KMS-11 (cell line): ENCODE results near the gene WIZ.

Experiments used
- H2AFZ ChIP-seq: fragments of 200-600 bp; sonication (generic); 2 replicates; pipeline ENCODE4 v1.6.1; 2016; ENCODE audit warnings: antibody characterized with exemption, mixed run types, low read depth
- H3K27ac ChIP-seq: fragments of 200-600 bp; sonication (generic); 2 replicates; pipeline ENCODE4 v1.6.1; 2016; ENCODE audit warnings: mild to moderate bottlenecking, mixed run types
- H3K27me3 ChIP-seq: fragments of 200-600 bp; sonication (generic); 2 replicates; pipeline ENCODE4 v1.6.1; 2017; ENCODE audit warnings: mild to moderate bottlenecking, low read depth, mixed run types, moderate library complexity; ENCODE audit not compliant: insufficient read depth
- H3K36me3 ChIP-seq: fragments of 200-600 bp; sonication (generic); 2 replicates; pipeline ENCODE4 v1.6.1; 2017; ENCODE audit warnings: mild to moderate bottlenecking, mixed run types; ENCODE audit not compliant: insufficient read depth
- H3K4me1 ChIP-seq: fragments of 200-600 bp; sonication (generic); 2 replicates; pipeline ENCODE4 v1.6.1; 2016; ENCODE audit warnings: mild to moderate bottlenecking, low read depth, mixed run types; ENCODE audit not compliant: poor library complexity, severe bottlenecking
- H3K4me2 ChIP-seq: fragments of 200-600 bp; sonication (generic); 2 replicates; pipeline ENCODE4 v1.7.0; 2016; ENCODE audit warnings: mild to moderate bottlenecking, mixed run types
- H3K4me3 ChIP-seq: fragments of 200-600 bp; sonication (generic); IDR thresholded peaks from 2 replicates; pipeline ENCODE4 v1.6.1; 2017; ENCODE audit warnings: low read depth, low read length, mixed read lengths; ENCODE audit not compliant: insufficient read depth
- H3K79me2 ChIP-seq: fragments of 200-600 bp; sonication (generic); 2 replicates; pipeline ENCODE4 v1.6.1; 2016; ENCODE audit warnings: low read depth, mixed run types; ENCODE audit not compliant: insufficient read depth
- H3K9ac ChIP-seq: fragments of 200-600 bp; sonication (generic); 2 replicates; pipeline ENCODE4 v1.6.1; 2016; ENCODE audit warnings: mild to moderate bottlenecking, mixed run types
- H4K20me1 ChIP-seq: fragments of 200-600 bp; sonication (generic); 2 replicates; pipeline ENCODE4 v1.6.1; 2016; ENCODE audit warnings: mild to moderate bottlenecking, mixed run types; ENCODE audit not compliant: insufficient read depth
- TF ChIP-seq, protein P1 (sequence below): fragments of 200-600 bp; sonication (generic); conservative IDR thresholded peaks from 2 replicates; pipeline ENCODE4 v1.6.1; 2017; ENCODE audit warnings: low read depth, mild to moderate bottlenecking, antibody characterized with exemption, low read length, moderate library complexity, mixed read lengths

The WIZ gene

DNA sequence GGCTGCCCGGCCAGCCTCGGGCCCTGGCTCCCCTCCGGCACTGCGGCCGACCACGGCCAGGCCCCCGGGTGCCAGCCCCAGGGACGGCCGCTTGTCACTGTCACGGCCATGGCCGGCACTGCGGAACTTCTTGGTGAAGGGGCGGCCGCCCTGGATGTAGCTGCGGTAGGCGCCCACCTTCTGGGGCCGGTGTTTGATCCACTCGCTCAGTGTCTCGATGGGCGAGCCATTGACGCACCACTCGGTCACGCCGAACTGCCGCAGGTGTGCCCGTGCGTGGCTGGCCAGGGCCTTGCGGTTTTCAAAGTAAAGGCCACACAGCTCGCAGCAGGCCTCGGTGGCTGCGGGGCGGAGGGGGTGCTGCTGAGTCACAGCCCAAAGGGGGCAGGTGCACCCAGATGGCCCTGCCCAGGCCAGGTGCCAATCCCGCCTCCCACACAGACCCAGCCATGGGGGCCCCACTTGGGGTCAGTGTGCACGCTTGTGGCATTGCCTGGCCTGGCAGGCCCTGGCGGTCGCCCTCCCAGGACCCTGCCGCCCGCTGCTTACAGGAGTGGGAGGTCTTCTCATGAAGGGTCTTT lies 25.0 kb downstream of the WIZ start:
- Histone ChIP-seq H3K4me3 (no peak overlapping the region), H3K27ac (no peak overlapping the region), H3K79me2 (peaks cover 14% of the 10 kb centered on the region), H2AFZ (no peak overlapping the region), H4K20me1 (no peaks in the 10 kb centered on the region), H3K4me2 (no peak overlapping the region), H3K27me3 (no peaks in the 10 kb centered on the region), H3K9ac (no peak overlapping the region), H3K36me3 (no peaks in the 10 kb centered on the region; the same call in 1 of the 2 replicates), H3K4me1 (no peaks in the 10 kb centered on the region)
- TF ChIP-seq, protein P1, sequence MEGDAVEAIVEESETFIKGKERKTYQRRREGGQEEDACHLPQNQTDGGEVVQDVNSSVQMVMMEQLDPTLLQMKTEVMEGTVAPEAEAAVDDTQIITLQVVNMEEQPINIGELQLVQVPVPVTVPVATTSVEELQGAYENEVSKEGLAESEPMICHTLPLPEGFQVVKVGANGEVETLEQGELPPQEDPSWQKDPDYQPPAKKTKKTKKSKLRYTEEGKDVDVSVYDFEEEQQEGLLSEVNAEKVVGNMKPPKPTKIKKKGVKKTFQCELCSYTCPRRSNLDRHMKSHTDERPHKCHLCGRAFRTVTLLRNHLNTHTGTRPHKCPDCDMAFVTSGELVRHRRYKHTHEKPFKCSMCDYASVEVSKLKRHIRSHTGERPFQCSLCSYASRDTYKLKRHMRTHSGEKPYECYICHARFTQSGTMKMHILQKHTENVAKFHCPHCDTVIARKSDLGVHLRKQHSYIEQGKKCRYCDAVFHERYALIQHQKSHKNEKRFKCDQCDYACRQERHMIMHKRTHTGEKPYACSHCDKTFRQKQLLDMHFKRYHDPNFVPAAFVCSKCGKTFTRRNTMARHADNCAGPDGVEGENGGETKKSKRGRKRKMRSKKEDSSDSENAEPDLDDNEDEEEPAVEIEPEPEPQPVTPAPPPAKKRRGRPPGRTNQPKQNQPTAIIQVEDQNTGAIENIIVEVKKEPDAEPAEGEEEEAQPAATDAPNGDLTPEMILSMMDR = no peak

- Histone ChIP-seq H3K4me1 (peaks cover 5% of the 10 kb centered on the region), H3K4me3 (no peak overlapping the region), H3K9ac (no peak overlapping the region), H3K4me2 (no peak overlapping the region), H3K36me3 (no peaks in the 10 kb centered on the region; the same call in 1 of the 2 replicates), H4K20me1 (no peaks in the 10 kb centered on the region), H3K27ac (no peak overlapping the region), H3K79me2 (peaks cover 7% of the 10 kb centered on the region; the same call in 1 of the 2 replicates), H3K27me3 (no peaks in the 10 kb centered on the region), H2AFZ (no peak overlapping the region)
- TF ChIP-seq, protein P1 = no peak
Measured at GRCh38 chr19:15424121-15424520, 25.6 kb downstream of the WIZ start.

DNA sequence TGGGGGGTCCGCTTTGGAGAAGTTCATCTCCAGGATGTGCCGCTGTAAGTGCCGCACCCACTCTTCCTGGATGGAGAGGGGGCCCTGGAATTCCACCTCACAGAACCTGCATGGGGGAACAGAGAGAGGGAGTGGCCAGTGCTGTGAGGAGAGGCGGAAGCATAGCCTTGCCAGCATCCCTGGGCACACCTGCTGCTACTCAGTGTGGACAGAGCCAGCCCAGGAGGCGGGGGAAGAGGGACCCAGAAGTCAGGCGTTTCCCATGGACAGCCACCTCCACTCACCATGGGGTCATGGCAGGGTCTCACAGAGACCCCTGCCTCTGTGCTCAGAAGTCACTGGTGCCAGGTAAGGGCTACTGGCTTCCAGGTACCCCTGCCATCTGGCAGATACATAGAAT lies 26.6 kb downstream of the WIZ start:
- no peak overlapping the region for H3K4me2 ChIP-seq
- peaks cover 6% of the 10 kb centered on the region for H3K79me2 ChIP-seq
- peaks cover 5% of the 10 kb centered on the region for H3K4me1 ChIP-seq
- no peak overlapping the region for H2AFZ ChIP-seq
- no peaks in the 10 kb centered on the region; the same call in 1 of the 2 replicates for H3K36me3 ChIP-seq
- H4K20me1 ChIP-seq = no peaks in the 10 kb centered on the region
- H3K9ac ChIP-seq = no peak overlapping the region
- H3K4me3 ChIP-seq = no peak overlapping the region
- H3K27me3 ChIP-seq = no peaks in the 10 kb centered on the region
- no peak overlapping the region for H3K27ac ChIP-seq
- TF ChIP-seq, protein P1 = no peak

GRCh38 chr19:15422296-15423075 lies 27.3 kb downstream of the WIZ start:
- no peak overlapping the region for H3K4me3 ChIP-seq
- H3K4me2 ChIP-seq = no peak overlapping the region
- no peaks in the 10 kb centered on the region for H3K27me3 ChIP-seq
- no peak overlapping the region for H3K9ac ChIP-seq
- H4K20me1 ChIP-seq = no peaks in the 10 kb centered on the region
- no peaks in the 10 kb centered on the region; the same call in 1 of the 2 replicates for H3K36me3 ChIP-seq
- H3K27ac ChIP-seq = no peak overlapping the region
- TF ChIP-seq, protein P1 = no peak
- H2AFZ ChIP-seq = no peak overlapping the region
- peaks cover 12% of the 10 kb centered on the region for H3K79me2 ChIP-seq
- peaks cover 8% of the 10 kb centered on the region for H3K4me1 ChIP-seq
